Measurements from ENCODE around the gene MRO. TPM values are rescaled to one million over a fixed set of nuclear protein-coding genes. Genes with fewer than 3 reads are reported as not detected.

The MRO gene
- total RNA-seq (not detected), polyA plus RNA-seq (not detected), total RNA-seq (not detected)

DNA sequence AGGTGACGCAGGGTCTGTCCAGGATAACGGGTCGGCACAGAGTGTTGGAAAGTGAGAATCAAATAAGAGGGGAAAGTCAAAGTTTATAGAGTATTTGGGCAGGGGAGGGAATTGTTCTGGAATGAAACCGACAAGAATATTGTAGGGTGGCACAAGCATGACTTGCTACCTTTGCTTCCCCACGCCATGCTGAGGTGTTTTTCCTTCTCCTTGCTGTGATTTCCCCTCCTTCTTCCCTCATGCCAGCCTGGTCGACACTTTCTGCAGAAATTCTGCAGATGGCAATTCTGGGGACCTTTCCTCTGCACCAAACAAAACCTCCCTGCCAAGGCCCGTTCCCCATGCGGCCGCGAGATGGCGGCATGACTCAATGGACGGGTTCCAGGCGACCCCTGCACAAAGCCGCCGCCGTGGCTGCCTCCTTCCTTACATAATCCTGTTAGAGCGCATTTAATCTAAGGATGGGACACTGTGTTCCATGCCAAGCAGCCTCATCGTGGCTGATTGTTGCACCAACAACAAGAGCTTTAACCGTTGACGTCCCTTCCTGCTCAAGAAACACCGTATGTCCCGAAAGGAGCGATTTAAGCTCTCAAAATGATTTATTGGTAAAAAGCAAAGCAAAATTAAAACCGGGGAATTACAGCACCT is at the start of gene MRO:
TSS of gene MRO (minus strand) at position 289 of the 651 bp plus-strand sequence. CDS start 10,616 bp downstream, outside the sequence.
- ATAC-seq (peak; percentile 98), DNase-seq (peak; percentile 63 to 82 (median 76))
- Histone ChIP-seq H3K36me3 (ENCODE audit: control insufficient read depth in 2 of 3, insufficient read depth in 3 of 3, low read length in 3 of 3) (no peaks in the 10 kb centered on the region), H3K4me1 (ENCODE audit: control insufficient read depth in 2 of 2, insufficient read depth in 2 of 2, low read length in 2 of 2) (peaks cover 0 to 5% of the 10 kb centered on the region in 2 donors), H3K4me3 (ENCODE audit: low read length) (peak within 1 kb of the TSS; percentile 49), H3K9me3 (ENCODE audit: control insufficient read depth in 2 of 3, low read length in 3 of 3) (no peaks in the 10 kb centered on the region), H3K27me3 (ENCODE audit: control insufficient read depth in 2 of 2, insufficient read depth in 2 of 2, low read length in 2 of 2) (no peaks in the 10 kb centered on the region), H3K27ac (ENCODE audit: low read depth, low read length) (no peak within 1 kb of the TSS)
- Mint-ChIP-seq H3K4me1 (peaks cover 0 to 3% (median 0%) of the 10 kb centered on the region in 7 donors), H3K4me3 (no peak within 1 kb of the TSS), H3K27ac (peak within 1 kb of the TSS in 1 of 9 donors; percentile 12), H3K9me3 (no peaks in the 10 kb centered on the region), H3K36me3 (no peaks in the 10 kb centered on the region), H3K27me3 (peaks cover 7 to 21% (median 14%) of the 10 kb centered on the region in 5 donors)
- intact Hi-C loops (cut with micrococcal nuclease): loop anchor here (1.0 to 5.0 kb wide), 13 partner anchors 47 to 901 kb away; partner anchors contain the start of genes ELAC1 (in 2 of the 2), MEX3C (in 2 of the 2), ME2 (in 1 of the 2) and SMAD4 (in 1 of the 2)
- POLR2A ChIA-PET: interaction anchor here (0.6 to 2.0 kb wide), 3 partner anchors 28 to 80 kb away, joined by 5 to 7 read pairs (median 6); partner anchors contain the start of gene ME2
- CTCF ChIA-PET: interaction anchor here (0.6 to 1.7 kb wide), 14 partner anchors 14 to 336 kb away, joined by 3 to 17 read pairs (median 4); partner anchors contain the start of gene ME2

DNA sequence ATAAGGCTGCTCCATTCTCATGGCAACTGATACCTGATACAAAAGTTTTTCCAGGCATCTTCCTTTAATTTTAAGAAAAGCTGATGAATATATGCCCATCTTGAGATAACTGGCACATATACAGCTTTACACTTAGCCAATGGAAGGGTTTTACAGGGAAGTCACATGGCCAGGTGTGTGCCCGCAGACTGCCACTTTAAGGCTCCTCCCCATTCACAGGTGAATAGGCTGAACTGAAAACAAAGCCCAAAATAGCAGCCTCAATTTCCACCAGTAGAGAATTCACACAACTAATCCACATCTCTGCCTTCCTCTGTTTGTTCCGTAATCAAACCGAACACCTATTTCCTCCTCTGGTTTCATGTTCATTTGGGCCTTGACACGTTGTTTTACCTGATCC is 49.3 kb upstream of the MRO start:
- DNase-seq (no peak), ATAC-seq (no peak)
- H3K4me1 Mint-ChIP-seq: no peaks in the 10 kb centered on the region
- no peaks in the 10 kb centered on the region for H3K36me3 Mint-ChIP-seq
- ChIA-PET POLR2A (interaction anchor here (0.5 kb wide), 1 partner anchor 99 kb away, joined by 3 read pairs; no protein-coding TSS in a partner anchor), CTCF (no interaction called here)
- H3K4me3 Mint-ChIP-seq: no peak overlapping the region
- H3K27ac Mint-ChIP-seq: no peak overlapping the region
- Histone ChIP-seq H3K27ac (ENCODE audit: low read depth, low read length) (no peak overlapping the region), H3K4me1 (ENCODE audit: control insufficient read depth in 2 of 2, insufficient read depth in 2 of 2, low read length in 2 of 2) (no peaks in the 10 kb centered on the region), H3K36me3 (ENCODE audit: control insufficient read depth in 2 of 3, insufficient read depth in 3 of 3, low read length in 3 of 3) (no peaks in the 10 kb centered on the region), H3K4me3 (ENCODE audit: low read length) (no peak overlapping the region), H3K9me3 (ENCODE audit: control insufficient read depth in 2 of 3, low read length in 3 of 3) (no peaks in the 10 kb centered on the region), H3K27me3 (ENCODE audit: control insufficient read depth in 2 of 2, insufficient read depth in 2 of 2, low read length in 2 of 2) (peaks cover 0 to 3% of the 10 kb centered on the region in 2 donors)
- H3K27me3 Mint-ChIP-seq: peaks cover 0 to 21% (median 5%) of the 10 kb centered on the region in 5 donors
- intact Hi-C loops (cut with micrococcal nuclease): no loop called here
- H3K9me3 Mint-ChIP-seq: no peaks in the 10 kb centered on the region

DNA sequence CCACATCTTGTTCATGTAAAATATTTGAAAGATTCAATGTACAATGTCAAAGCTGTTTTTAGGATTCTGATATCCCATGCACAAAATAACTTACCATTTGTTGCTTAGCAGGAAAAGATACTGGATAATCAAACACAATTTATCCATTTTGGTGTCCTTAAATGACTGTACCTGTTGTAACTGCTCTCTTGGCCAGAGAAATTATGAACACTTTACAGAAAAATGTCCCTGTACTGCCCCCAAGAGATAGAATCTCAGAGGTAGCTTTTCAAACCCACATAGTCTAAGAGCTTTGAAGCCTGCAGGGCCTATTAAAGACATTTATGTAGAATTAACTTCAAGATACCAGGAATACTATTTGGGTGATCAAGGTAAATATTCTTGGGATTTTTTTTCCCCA is 46.9 kb upstream of the MRO start:
- POLR2A ChIA-PET: interaction anchor here (1.0 kb wide), 1 partner anchor 12 kb away, joined by 3 read pairs; the partner anchor contains the start of gene ME2
- no peaks in the 10 kb centered on the region for H3K27me3 ChIP-seq (ENCODE audit: control insufficient read depth in 2 of 2, insufficient read depth in 2 of 2, low read length in 2 of 2)
- peak; percentile 37 for ATAC-seq
- no peak overlapping the region for H3K27ac ChIP-seq (ENCODE audit: low read depth, low read length)
- no peak overlapping the region for H3K4me3 ChIP-seq (ENCODE audit: low read length)
- H3K36me3 Mint-ChIP-seq: no peaks in the 10 kb centered on the region
- H3K9me3 Mint-ChIP-seq: no peaks in the 10 kb centered on the region
- CTCF ChIA-PET: no interaction called here
- intact Hi-C loops (cut with micrococcal nuclease): loop anchor here in 1 of 2 donors (2.0 kb wide), 1 partner anchor 46 kb away; the partner anchor contains the start of gene MRO
- DNase-seq: no peak
- H3K27ac Mint-ChIP-seq: no peak overlapping the region
- no peaks in the 10 kb centered on the region for H3K4me1 Mint-ChIP-seq
- no peaks in the 10 kb centered on the region for H3K9me3 ChIP-seq (ENCODE audit: control insufficient read depth in 2 of 3, low read length in 3 of 3)
- no peaks in the 10 kb centered on the region for H3K4me1 ChIP-seq (ENCODE audit: control insufficient read depth in 2 of 2, insufficient read depth in 2 of 2, low read length in 2 of 2)
- H3K4me3 Mint-ChIP-seq: no peak overlapping the region
- no peaks in the 10 kb centered on the region for H3K36me3 ChIP-seq (ENCODE audit: control insufficient read depth in 2 of 3, insufficient read depth in 3 of 3, low read length in 3 of 3)
- peaks cover 0 to 15% (median 0%) of the 10 kb centered on the region in 5 donors for H3K27me3 Mint-ChIP-seq

DNA sequence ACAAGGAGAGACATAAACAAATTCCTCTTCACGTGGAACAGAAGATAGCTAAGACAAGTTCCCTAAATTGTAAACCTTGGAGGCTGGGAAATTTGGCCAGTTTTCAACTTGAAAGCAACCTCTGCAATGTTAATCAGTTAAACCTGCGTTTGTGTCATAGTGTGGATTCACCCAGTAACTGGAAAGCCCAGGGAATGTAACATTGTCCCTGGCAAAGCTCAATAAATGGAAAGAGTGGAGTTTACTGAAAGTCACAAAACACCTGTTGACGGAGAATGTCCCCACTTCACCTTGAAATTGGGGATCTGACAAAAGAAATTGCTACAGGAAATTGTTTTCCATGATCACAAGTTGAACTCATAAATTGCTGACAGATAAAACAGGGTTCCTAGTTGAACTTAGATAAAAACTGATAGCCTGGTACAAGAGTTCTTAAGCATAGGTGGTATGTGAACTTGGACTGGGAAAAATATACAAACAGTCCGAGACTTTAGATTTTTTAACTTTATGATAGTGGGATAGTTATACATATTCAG is 44.1 kb upstream of the MRO start:
- no peak for DNase-seq
- Mint-ChIP-seq H3K36me3 (no peaks in the 10 kb centered on the region), H3K27ac (no peak overlapping the region), H3K9me3 (no peaks in the 10 kb centered on the region), H3K4me3 (no peak overlapping the region), H3K4me1 (no peaks in the 10 kb centered on the region), H3K27me3 (peaks cover 0 to 28% (median 4%) of the 10 kb centered on the region in 5 donors)
- POLR2A ChIA-PET: interaction anchor here (1.2 kb wide), 1 partner anchor 13 kb away, joined by 3 read pairs; no protein-coding TSS in a partner anchor
- Histone ChIP-seq H3K27me3 (ENCODE audit: control insufficient read depth in 2 of 2, insufficient read depth in 2 of 2, low read length in 2 of 2) (no peaks in the 10 kb centered on the region), H3K4me1 (ENCODE audit: control insufficient read depth in 2 of 2, insufficient read depth in 2 of 2, low read length in 2 of 2) (no peaks in the 10 kb centered on the region), H3K4me3 (ENCODE audit: low read length) (no peak overlapping the region), H3K27ac (ENCODE audit: low read depth, low read length) (no peak overlapping the region), H3K9me3 (ENCODE audit: control insufficient read depth in 2 of 3, low read length in 3 of 3) (no peaks in the 10 kb centered on the region), H3K36me3 (ENCODE audit: control insufficient read depth in 2 of 3, insufficient read depth in 3 of 3, low read length in 3 of 3) (no peaks in the 10 kb centered on the region)
- CTCF ChIA-PET: interaction anchor here (0.7 kb wide), 1 partner anchor 64 kb away, joined by 4 read pairs; no protein-coding TSS in a partner anchor
- no peak for ATAC-seq
- intact Hi-C loops (cut with micrococcal nuclease): no loop called here

DNA sequence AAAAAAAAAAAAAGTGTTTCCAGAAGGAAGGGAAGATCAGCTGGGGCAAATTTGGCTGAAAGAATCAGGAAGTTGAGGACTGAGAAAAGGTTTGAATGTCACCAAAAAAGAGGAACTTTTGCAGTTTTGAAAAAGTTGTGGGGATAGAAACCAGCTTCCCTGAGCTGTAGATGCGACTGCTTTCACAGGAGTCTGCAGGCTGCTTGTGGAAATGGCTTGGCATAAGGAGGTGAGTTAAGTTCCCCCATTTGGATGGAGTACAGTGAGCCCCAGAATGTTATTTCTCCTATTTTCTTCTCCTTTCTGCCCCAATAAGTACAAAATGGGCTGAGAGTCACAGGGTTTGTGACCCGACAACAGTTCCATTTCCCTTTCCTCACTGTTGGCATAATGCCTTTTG is 42.6 kb upstream of the MRO start:
- CTCF ChIA-PET: no interaction called here
- Mint-ChIP-seq H3K36me3 (no peaks in the 10 kb centered on the region), H3K9me3 (no peaks in the 10 kb centered on the region), H3K4me1 (peaks cover 0 to 7% (median 0%) of the 10 kb centered on the region in 7 donors), H3K27ac (no peak overlapping the region), H3K4me3 (no peak overlapping the region), H3K27me3 (peaks cover 0 to 28% (median 4%) of the 10 kb centered on the region in 5 donors)
- Histone ChIP-seq H3K4me1 (ENCODE audit: control insufficient read depth in 2 of 2, insufficient read depth in 2 of 2, low read length in 2 of 2) (no peaks in the 10 kb centered on the region), H3K9me3 (ENCODE audit: control insufficient read depth in 2 of 3, low read length in 3 of 3) (no peaks in the 10 kb centered on the region), H3K4me3 (ENCODE audit: low read length) (no peak overlapping the region), H3K27ac (ENCODE audit: low read depth, low read length) (no peak overlapping the region), H3K36me3 (ENCODE audit: control insufficient read depth in 2 of 3, insufficient read depth in 3 of 3, low read length in 3 of 3) (no peaks in the 10 kb centered on the region), H3K27me3 (ENCODE audit: control insufficient read depth in 2 of 2, insufficient read depth in 2 of 2, low read length in 2 of 2) (no peaks in the 10 kb centered on the region)
- ATAC-seq: peak; percentile 65
- intact Hi-C loops (cut with micrococcal nuclease): no loop called here
- DNase-seq: no peak
- POLR2A ChIA-PET: interaction anchor here (0.6 to 1.2 kb wide), 2 partner anchors 14 to 19 kb away, joined by 3 to 4 read pairs; no protein-coding TSS in a partner anchor

DNA sequence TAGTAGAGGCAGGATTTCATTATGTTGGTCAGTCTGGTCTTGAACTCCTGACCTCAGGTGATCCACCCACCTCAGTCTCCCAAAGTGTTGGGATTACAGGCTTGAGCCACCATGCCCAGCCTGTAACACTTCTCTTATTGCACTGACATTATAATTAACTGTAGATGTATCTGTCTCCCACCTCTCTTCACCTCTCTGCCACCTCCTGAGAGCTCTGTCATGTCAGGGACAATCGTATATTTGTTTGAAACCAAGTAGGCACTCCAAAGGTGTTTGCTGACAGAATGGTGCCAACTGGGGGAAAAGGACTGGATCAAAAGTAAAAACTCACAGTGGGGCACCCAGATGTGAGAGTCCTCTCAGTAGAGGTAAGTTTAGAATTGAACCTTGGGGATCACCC is 41.8 kb upstream of the MRO start:
- H3K4me3 Mint-ChIP-seq: no peak overlapping the region

More for the DNA sequence above, 41.8 kb upstream of the MRO start:
- Mint-ChIP-seq H3K27me3 (peaks cover 0 to 27% (median 4%) of the 10 kb centered on the region in 5 donors), H3K27ac (no peak overlapping the region), H3K9me3 (peaks cover 0 to under 1% (median 0%) of the 10 kb centered on the region in 11 donors), H3K4me1 (peaks cover 0 to 9% (median 0%) of the 10 kb centered on the region in 7 donors), H3K36me3 (no peaks in the 10 kb centered on the region)
- no peak overlapping the region for H3K4me3 ChIP-seq (ENCODE audit: low read length)
- H3K4me1 ChIP-seq (ENCODE audit: control insufficient read depth in 2 of 2, insufficient read depth in 2 of 2, low read length in 2 of 2): no peaks in the 10 kb centered on the region
- POLR2A ChIA-PET: no interaction called here
- CTCF ChIA-PET: interaction anchor here (0.5 kb wide), 1 partner anchor 16 kb away, joined by 3 read pairs; no protein-coding TSS in a partner anchor
- intact Hi-C loops (cut with micrococcal nuclease): no loop called here
- H3K9me3 ChIP-seq (ENCODE audit: control insufficient read depth in 2 of 3, low read length in 3 of 3): no peaks in the 10 kb centered on the region
- H3K27ac ChIP-seq (ENCODE audit: low read depth, low read length): no peak overlapping the region
- no peaks in the 10 kb centered on the region for H3K27me3 ChIP-seq (ENCODE audit: control insufficient read depth in 2 of 2, insufficient read depth in 2 of 2, low read length in 2 of 2)
- ATAC-seq: no peak
- DNase-seq: no peak
- no peaks in the 10 kb centered on the region for H3K36me3 ChIP-seq (ENCODE audit: control insufficient read depth in 2 of 3, insufficient read depth in 3 of 3, low read length in 3 of 3)
